HG03108 (cell line): ENCODE data around the gene TNK1.

Experiments
- ATAC-seq: cut with Tn5 transposase; IDR thresholded peaks from one replicate; pipeline ENCODE4 v1.9.1; 2021; ENCODE audit warnings: moderate library complexity; ENCODE audit not compliant: unreplicated experiment

The TNK1 gene

GRCh38 chr17:7408863-7409262 lies 28.0 kb downstream of the TNK1 start:
- ATAC-seq: no peak

GRCh38 chr17:7409716-7410115 lies 28.8 kb downstream of the TNK1 start:
- no peak for ATAC-seq

- ATAC-seq: no peak
These were observed 29.9 kb downstream of the TNK1 start for GRCh38 chr17:7410634-7411426.

- no peak for ATAC-seq
These were observed 30.5 kb downstream of the TNK1 start for GRCh38 chr17:7411427-7411750.

GRCh38 chr17:7413346-7413985 lies 32.6 kb downstream of the TNK1 start:
- no peak for ATAC-seq

- no peak for ATAC-seq
These were observed 33.9 kb downstream of the TNK1 start for GRCh38 chr17:7414837-7415236.

GRCh38 chr17:7415784-7416183 lies 34.9 kb downstream of the TNK1 start:
- no peak for ATAC-seq

- ATAC-seq: no peak
These were observed 35.4 kb downstream of the TNK1 start for GRCh38 chr17:7416323-7416722.

GRCh38 chr17:7417056-7417655 lies 36.3 kb downstream of the TNK1 start:
- no peak for ATAC-seq

GRCh38 chr17:7418472-7419152 lies 37.7 kb downstream of the TNK1 start:
- ATAC-seq: no peak

- ATAC-seq: no peak
These were observed 39.1 kb downstream of the TNK1 start, which contains the start of gene SPEM1 for GRCh38 chr17:7419819-7420610. SPEM1 (plus strand) TSS chr17:7420324; CDS start chr17:7420385, 61 bp downstream.

- no peak for ATAC-seq
These were observed 40.3 kb downstream of the TNK1 start for GRCh38 chr17:7421186-7421585.

GRCh38 chr17:7423679-7424078 lies 42.8 kb downstream of the TNK1 start:
- no peak for ATAC-seq

GRCh38 chr17:7425316-7425715 lies 44.4 kb downstream of the TNK1 start, which contains the start of gene SPEM2:
SPEM2 (plus strand) TSS chr17:7425616; CDS start chr17:7425689, 73 bp downstream.
- no peak for ATAC-seq

- no peak for ATAC-seq
These were observed 44.9 kb downstream of the TNK1 start for GRCh38 chr17:7425756-7426155.

- ATAC-seq: no peak
These were observed 45.4 kb downstream of the TNK1 start for GRCh38 chr17:7426203-7426863.

- no peak for ATAC-seq
These were observed 46.1 kb downstream of the TNK1 start for GRCh38 chr17:7426896-7427489.

GRCh38 chr17:7427549-7427948 lies 46.7 kb downstream of the TNK1 start:
- no peak for ATAC-seq

- no peak for ATAC-seq
These were observed 47.7 kb downstream of the TNK1 start, which contains the start of gene SPEM3 for GRCh38 chr17:7428557-7428956. SPEM3 (plus strand) TSS chr17:7428857; CDS start chr17:7428903, 46 bp downstream.

- ATAC-seq: no peak
These were observed 48.8 kb downstream of the TNK1 start for GRCh38 chr17:7429722-7430121.
